NCI-H128 (cell line): Measurements from ENCODE around the gene NAPB.
"Not testable (repeated sequence)": the region's sequence is repeated elsewhere in the genome, so short reads cannot be mapped to it uniquely, and the experiment has no call there.

Experiments used
- DNase-seq: peaks from one replicate; lab custom pipeline; 2025; ENCODE audit not compliant: unreplicated experiment; lab: John Stamatoyannopoulos, UW

The NAPB gene

GRCh38 chr20:23349338-23350195 is 71.7 kb downstream of the NAPB start:
- DNase-seq, result no peak

GRCh38 chr20:23348510-23348909 is 72.8 kb downstream of the NAPB start:
- not testable (repeated sequence) for DNase-seq

- DNase-seq, result no peak
Observed at GRCh38 chr20:23347791-23348190, 73.5 kb downstream of the NAPB start.

- DNase-seq, result no peak
Observed at GRCh38 chr20:23346002-23346401, 75.3 kb downstream of the NAPB start.

- no peak for DNase-seq
Observed at GRCh38 chr20:23344336-23344735, 77.0 kb downstream of the NAPB start.

GRCh38 chr20:23343590-23343989 is 77.7 kb downstream of the NAPB start:
- no peak for DNase-seq

- DNase-seq, result no peak
Observed at GRCh38 chr20:23341073-23341472, 80.2 kb downstream of the NAPB start.

GRCh38 chr20:23340524-23340923 is 80.8 kb downstream of the NAPB start:
- no peak for DNase-seq

GRCh38 chr20:23339986-23340385 is 81.3 kb downstream of the NAPB start:
- no peak for DNase-seq

GRCh38 chr20:23337312-23337711 is 84.0 kb downstream of the NAPB start:
- no peak for DNase-seq

GRCh38 chr20:23336476-23336875 is 84.8 kb downstream of the NAPB start:
- DNase-seq, result no peak

- no peak for DNase-seq
Observed at GRCh38 chr20:23335521-23335920, 85.8 kb downstream of the NAPB start.

GRCh38 chr20:23334111-23334510 is 87.2 kb downstream of the NAPB start:
- DNase-seq, result no peak

GRCh38 chr20:23332467-23332866 is 88.8 kb downstream of the NAPB start:
- no peak for DNase-seq

- DNase-seq, result no peak
Observed at GRCh38 chr20:23331450-23332350, 89.6 kb downstream of the NAPB start.

GRCh38 chr20:23327617-23328333 is 93.5 kb downstream of the NAPB start:
- DNase-seq, result no peak

GRCh38 chr20:23326774-23327173 is 94.5 kb downstream of the NAPB start:
- no peak for DNase-seq

- DNase-seq, result no peak
Observed at GRCh38 chr20:23325107-23325506, 96.2 kb downstream of the NAPB start.
